Neuron (in vitro differentiated cells): ENCODE data around the gene TSC2.

Experiments
- H2AFZ ChIP-seq: one replicate; pipeline ENCODE4 v1.6.1; 2013; ENCODE audit warnings: low read depth, mild to moderate bottlenecking, inconsistent platforms, low read length, moderate library complexity
- H3K27me3 ChIP-seq: one replicate; pipeline ENCODE4 v1.6.1; 2013; ENCODE audit warnings: low read length; ENCODE audit not compliant: insufficient read depth
- H3K36me3 ChIP-seq: one replicate; pipeline ENCODE4 v1.6.1; 2013; ENCODE audit warnings: low read length; ENCODE audit not compliant: insufficient read depth
- H3K4me1 ChIP-seq: one replicate; pipeline ENCODE4 v1.6.1; 2013; ENCODE audit warnings: low read length; ENCODE audit not compliant: insufficient read depth
- H3K4me3 ChIP-seq: 2 replicates; pipeline ENCODE4 v1.5.1; 2013; ENCODE audit warnings: mild to moderate bottlenecking, low read length, moderate library complexity
- H3K9me3 ChIP-seq: one replicate; pipeline ENCODE4 v1.6.1; 2013; ENCODE audit warnings: low read length

The TSC2 gene

GRCh38 chr16:2086812-2087747 lies 39.3 kb downstream of the TSC2 start:
- Histone ChIP-seq H3K4me1 (no peaks in the 10 kb centered on the region), H3K4me3 (no peak overlapping the region), H3K36me3 (peaks cover 60% of the 10 kb centered on the region), H3K27me3 (no peaks in the 10 kb centered on the region), H3K9me3 (no peaks in the 10 kb centered on the region), H2AFZ (no peak overlapping the region)

- Histone ChIP-seq H3K4me1 (no peaks in the 10 kb centered on the region), H3K27me3 (no peaks in the 10 kb centered on the region), H2AFZ (no peak overlapping the region), H3K9me3 (no peaks in the 10 kb centered on the region), H3K36me3 (peaks cover 60% of the 10 kb centered on the region), H3K4me3 (no peak overlapping the region)
These were observed 40.2 kb downstream of the TSC2 start for GRCh38 chr16:2087748-2088631.

- H3K4me3 ChIP-seq = no peak overlapping the region
- H3K36me3 ChIP-seq = peaks cover 66% of the 10 kb centered on the region
- no peak overlapping the region for H2AFZ ChIP-seq
- no peaks in the 10 kb centered on the region for H3K27me3 ChIP-seq
- H3K4me1 ChIP-seq = no peaks in the 10 kb centered on the region
- no peaks in the 10 kb centered on the region for H3K9me3 ChIP-seq
These were observed 41.1 kb downstream of the TSC2 start for GRCh38 chr16:2088759-2089358.

- peaks cover 74% of the 10 kb centered on the region for H3K36me3 ChIP-seq
- H3K4me3 ChIP-seq = no peak overlapping the region
- H3K27me3 ChIP-seq = no peaks in the 10 kb centered on the region
- no peaks in the 10 kb centered on the region for H3K9me3 ChIP-seq
- no peaks in the 10 kb centered on the region for H3K4me1 ChIP-seq
- H2AFZ ChIP-seq = no peak overlapping the region
These were observed 42.1 kb downstream of the TSC2 start for GRCh38 chr16:2089706-2090480.

GRCh38 chr16:2090481-2090776 lies 42.6 kb downstream of the TSC2 start:
- H3K4me3 ChIP-seq = no peak overlapping the region
- no peaks in the 10 kb centered on the region for H3K4me1 ChIP-seq
- H3K27me3 ChIP-seq = no peaks in the 10 kb centered on the region
- no peak overlapping the region for H2AFZ ChIP-seq
- no peaks in the 10 kb centered on the region for H3K9me3 ChIP-seq
- peaks cover 73% of the 10 kb centered on the region for H3K36me3 ChIP-seq

- peaks cover 78% of the 10 kb centered on the region for H3K36me3 ChIP-seq
- no peaks in the 10 kb centered on the region for H3K27me3 ChIP-seq
- no peaks in the 10 kb centered on the region for H3K9me3 ChIP-seq
- H3K4me1 ChIP-seq = no peaks in the 10 kb centered on the region
- no peak overlapping the region for H3K4me3 ChIP-seq
- no peak overlapping the region for H2AFZ ChIP-seq
These were observed 43.2 kb downstream of the TSC2 start for GRCh38 chr16:2090777-2091546.

GRCh38 chr16:2091547-2092255 lies 43.9 kb downstream of the TSC2 start:
- H3K4me3 ChIP-seq = no peak overlapping the region
- no peaks in the 10 kb centered on the region for H3K4me1 ChIP-seq
- no peaks in the 10 kb centered on the region for H3K9me3 ChIP-seq
- H2AFZ ChIP-seq = no peak overlapping the region
- H3K36me3 ChIP-seq = peaks cover 74% of the 10 kb centered on the region
- no peaks in the 10 kb centered on the region for H3K27me3 ChIP-seq

- H3K36me3 ChIP-seq = peaks cover 73% of the 10 kb centered on the region
- H3K4me1 ChIP-seq = no peaks in the 10 kb centered on the region
- H3K27me3 ChIP-seq = no peaks in the 10 kb centered on the region
These were observed 44.5 kb downstream of the TSC2 start for GRCh38 chr16:2092256-2092620.

GRCh38 chr16:2092866-2093265 lies 45.1 kb downstream of the TSC2 start:
- Histone ChIP-seq H3K4me1 (no peaks in the 10 kb centered on the region), H3K36me3 (peaks cover 75% of the 10 kb centered on the region), H3K4me3 (no peak overlapping the region), H3K27me3 (no peaks in the 10 kb centered on the region), H3K9me3 (no peaks in the 10 kb centered on the region), H2AFZ (no peak overlapping the region)

More at GRCh38 chr16:2092256-2092620, 44.5 kb downstream of the TSC2 start:
- H3K9me3 ChIP-seq = no peaks in the 10 kb centered on the region
- no peak overlapping the region for H3K4me3 ChIP-seq
- no peak overlapping the region for H2AFZ ChIP-seq

- Histone ChIP-seq H3K4me1 (no peaks in the 10 kb centered on the region), H2AFZ (no peak overlapping the region), H3K27me3 (no peaks in the 10 kb centered on the region), H3K9me3 (no peaks in the 10 kb centered on the region), H3K4me3 (no peak overlapping the region), H3K36me3 (peaks cover 66% of the 10 kb centered on the region)
These were observed 46.0 kb downstream of the TSC2 start for GRCh38 chr16:2093793-2094192.

- H3K9me3 ChIP-seq = no peaks in the 10 kb centered on the region
- no peak overlapping the region for H3K4me3 ChIP-seq
- no peak overlapping the region for H2AFZ ChIP-seq
- peaks cover 62% of the 10 kb centered on the region for H3K36me3 ChIP-seq
- no peaks in the 10 kb centered on the region for H3K27me3 ChIP-seq
- H3K4me1 ChIP-seq = no peaks in the 10 kb centered on the region
These were observed 47.6 kb downstream of the TSC2 start for GRCh38 chr16:2095315-2095853.
